Esophagus muscularis mucosa (tissue), 4 donors: Measurements from ENCODE around the gene SRGAP3. TPM values are rescaled to one million over a fixed set of nuclear protein-coding genes. Genes with fewer than 3 reads are reported as not detected.

ENCODE experiments used
- DNase-seq: peaks from one replicate; pipeline ENCODE4 v3.0.0-alpha.2; 2017; ENCODE audit errors: extremely low spot score
- H3K27ac ChIP-seq, 4 donors: fragments of 200-600 bp; sonication (generic); replicated peaks in 1 of 4; 1 replicate in 3 of 4; 2 replicates in 1 of 4; pipeline ENCODE4 v1.5.1; 2016 to 2019; ENCODE audit warnings: mild to moderate bottlenecking in 1 of 4
- H3K27me3 ChIP-seq, 4 donors: fragments of 200-600 bp; sonication (generic); one replicate each; pipeline versions ENCODE4 v1.5.1 to v1.6.0; 2016 to 2019
- H3K36me3 ChIP-seq, 4 donors: fragments of 200-600 bp; sonication (generic); one replicate each; pipeline ENCODE4 v1.5.1; 2016 to 2019
- H3K4me1 ChIP-seq, 4 donors: fragments of 200-600 bp; sonication (generic); one replicate each; pipeline ENCODE4 v1.5.1; 2016 to 2019
- H3K4me3 ChIP-seq, 4 donors: fragments of 200-600 bp; sonication (generic); 1 replicate in 2 of 4; 2 replicates in 2 of 4; pipeline ENCODE4 v1.5.1; 2016 to 2019; ENCODE audit warnings: mild to moderate bottlenecking in 4 of 4, moderate library complexity in 1 of 4
- H3K9me3 ChIP-seq, 4 donors: fragments of 200-600 bp; sonication (generic); 1 replicate in 3 of 4; 2 replicates in 1 of 4; pipeline ENCODE4 v1.5.1; 2016 to 2019
- CTCF ChIP-seq, 3 experiments: fragments of 200-600 bp in 2 of 3; fragments of 450-650 bp in 1 of 3; sonication (generic) in 2 of 3; IDR thresholded peaks; one replicate each; pipeline ENCODE4 v1.5.1; 2017 to 2019; ENCODE audit warnings: antibody characterized with exemption in 3 of 3, mild to moderate bottlenecking in 2 of 3, moderate library complexity in 1 of 3
- EP300 ChIP-seq: sonication (generic); formaldehyde crosslinking; IDR thresholded peaks from one replicate; pipeline ENCODE4 v1.6.1; 2017; ENCODE audit warnings: antibody characterized with exemption
- POLR2A ChIP-seq: fragments of 450-650 bp; IDR thresholded peaks from one replicate; pipeline ENCODE4 v1.6.1; 2017; ENCODE audit warnings: antibody characterized with exemption, moderate library complexity, mild to moderate bottlenecking, low read depth
- POLR2AphosphoS5 ChIP-seq, 2 donors: sonication (generic); formaldehyde crosslinking; IDR thresholded peaks; one replicate each; pipeline ENCODE4 v1.6.1; 2017; ENCODE audit warnings: antibody characterized with exemption in 2 of 2
- WGBS: methylation state at CpG from one replicate; pipeline ENCODE4 v1.1.5; 2018; 5-methylcytosine and 5-hydroxymethylcytosine counted together
- intact Hi-C: fragments of 100-400 bp; cut with DNase I; formaldehyde crosslinking; loops from one replicate; pipeline ENCODE4 v1.15.1; 2023
- total RNA-seq, 4 donors: library from RNA; depleted of rRNA; stranded (reverse); fragments of >200 nt; gene quantifications; one replicate each; pipeline versions ENCODE4 v1.1.0 to v1.2.1, GENCODE V29; 2016

SRGAP3 gene
- total RNA-seq, 4 donors from 2014 or later: 2.4 to 8.6 (median 3.1) TPM

GRCh38 chr3:9223672-9224071, 25.8 kb downstream of the SRGAP3 start:
- H3K36me3 ChIP-seq: no peaks in the 10 kb centered on the region
- DNase-seq: no peak
- intact Hi-C loops: no loop called here
- no peaks in the 10 kb centered on the region for H3K9me3 ChIP-seq
- H3K4me3 ChIP-seq: no peak overlapping the region
- 64% methylated on average over 6 of the region's 6 CpGs for WGBS
- peaks cover 0 to 14% (median 13%) of the 10 kb centered on the region in 4 donors for H3K4me1 ChIP-seq
- H3K27me3 ChIP-seq: no peaks in the 10 kb centered on the region
- H3K27ac ChIP-seq: no peak overlapping the region
- TF ChIP-seq POLR2A (no peak), CTCF (IDR thresholded peaks at IDR 0.05) (no peak), POLR2AphosphoS5 (IDR thresholded peaks at IDR 0.05) (no peak), EP300 (no peak)

GRCh38 chr3:9222956-9223639, 26.3 kb downstream of the SRGAP3 start:
- Histone ChIP-seq H3K27ac (no peak overlapping the region), H3K27me3 (no peaks in the 10 kb centered on the region), H3K9me3 (no peaks in the 10 kb centered on the region), H3K36me3 (no peaks in the 10 kb centered on the region), H3K4me3 (no peak overlapping the region), H3K4me1 (peaks cover 0 to 14% (median 13%) of the 10 kb centered on the region in 4 donors)
- intact Hi-C loops: no loop called here
- DNase-seq: no peak
- TF ChIP-seq EP300: no peak
- TF ChIP-seq POLR2AphosphoS5 (IDR thresholded peaks at IDR 0.05): no peak
- no peak for TF ChIP-seq POLR2A
- no peak for TF ChIP-seq CTCF (IDR thresholded peaks at IDR 0.05)
- 86% methylated on average over 2 of the region's 2 CpGs for WGBS

GRCh38 chr3:9222049-9222448, 27.4 kb downstream of the SRGAP3 start:
- intact Hi-C loops: no loop called here
- no peaks in the 10 kb centered on the region for H3K36me3 ChIP-seq
- H3K4me1 ChIP-seq: peaks cover 0 to 14% (median 13%) of the 10 kb centered on the region in 4 donors
- no peak overlapping the region for H3K27ac ChIP-seq
- H3K27me3 ChIP-seq: no peaks in the 10 kb centered on the region
- DNase-seq: no peak
- H3K4me3 ChIP-seq: no peak overlapping the region
- 83% methylated on average over 2 of the region's 2 CpGs for WGBS
- TF ChIP-seq CTCF (IDR thresholded peaks at IDR 0.05) (no peak), POLR2AphosphoS5 (IDR thresholded peaks at IDR 0.05) (no peak), EP300 (no peak), POLR2A (no peak)
- no peaks in the 10 kb centered on the region for H3K9me3 ChIP-seq

- no peaks in the 10 kb centered on the region for H3K4me1 ChIP-seq
- H3K27ac ChIP-seq: no peak overlapping the region
- no peaks in the 10 kb centered on the region for H3K9me3 ChIP-seq
- DNase-seq: no peak
- H3K27me3 ChIP-seq: no peaks in the 10 kb centered on the region
- 93% methylated on average over 3 of the region's 3 CpGs for WGBS
- TF ChIP-seq POLR2A (no peak), CTCF (IDR thresholded peaks at IDR 0.05) (no peak), POLR2AphosphoS5 (IDR thresholded peaks at IDR 0.05) (no peak), EP300 (no peak)
- no peak overlapping the region for H3K4me3 ChIP-seq
- no peaks in the 10 kb centered on the region for H3K36me3 ChIP-seq
- intact Hi-C loops: no loop called here
Observed at GRCh38 chr3:9218514-9218846, 31.0 kb downstream of the SRGAP3 start.
